Measurements from ENCODE around the gene CPSF7. TPM values are rescaled to one million over a fixed set of nuclear protein-coding genes. Genes with fewer than 3 reads are reported as not detected.

The CPSF7 gene
- total RNA-seq, 4 donors from 2014 or later: 43.6 to 65.1 (median 53.7) TPM

DNA sequence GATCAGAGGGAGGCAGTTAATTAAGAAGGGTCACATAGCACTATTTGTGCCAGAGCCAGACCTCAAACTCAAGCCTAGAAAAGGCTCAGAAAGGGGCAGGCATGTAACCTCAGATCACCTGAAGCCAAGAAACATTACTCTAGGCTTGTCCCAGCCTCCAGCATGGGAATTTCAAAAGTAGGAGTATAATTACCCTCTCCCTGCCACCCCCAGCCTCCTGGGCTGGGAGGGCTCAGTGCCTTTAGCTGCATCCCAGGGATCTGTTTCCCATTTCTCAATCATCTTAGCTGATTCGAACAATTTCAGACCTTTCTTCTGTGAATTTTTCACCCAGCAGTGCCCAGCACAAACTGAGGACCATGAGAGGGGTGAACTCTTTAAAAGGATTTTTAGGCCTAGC lies 45.7 kb upstream of the CPSF7 start:
- in situ Hi-C loops (cut with MboI; ENCODE audit: low pct_ligation_motif_present in 1 of 4, low pct_unique_long_range_greater_than_20kb in 1 of 4, low sequenced_read_pairs in 3 of 4) (loop anchor here in 3 of 4 donors (10.0 kb wide), 2 partner anchors 49 to 159 kb away; no protein-coding TSS in a partner anchor), intact Hi-C loops (cut with DNase I; ENCODE audit: low total_unique reads) (no loop called here)
- Histone ChIP-seq H3K9me3 (no peaks in the 10 kb centered on the region), H3K4me1 (peaks cover 5 to 34% (median 14%) of the 10 kb centered on the region in 4 donors), H3K4me3 (no peak overlapping the region), H3K27ac (no peak overlapping the region), H3K27me3 (no peaks in the 10 kb centered on the region), H3K36me3 (no peaks in the 10 kb centered on the region)
- no peak for DNase-seq
- TF ChIP-seq POLR2AphosphoS5 (IDR thresholded peaks at IDR 0.05) (no peak), EP300 (IDR thresholded peaks at IDR 0.05; ENCODE audit: low read depth) (no peak), POLR2A (IDR thresholded peaks at IDR 0.05) (no peak)
- TF ChIP-seq, protein P1, sequence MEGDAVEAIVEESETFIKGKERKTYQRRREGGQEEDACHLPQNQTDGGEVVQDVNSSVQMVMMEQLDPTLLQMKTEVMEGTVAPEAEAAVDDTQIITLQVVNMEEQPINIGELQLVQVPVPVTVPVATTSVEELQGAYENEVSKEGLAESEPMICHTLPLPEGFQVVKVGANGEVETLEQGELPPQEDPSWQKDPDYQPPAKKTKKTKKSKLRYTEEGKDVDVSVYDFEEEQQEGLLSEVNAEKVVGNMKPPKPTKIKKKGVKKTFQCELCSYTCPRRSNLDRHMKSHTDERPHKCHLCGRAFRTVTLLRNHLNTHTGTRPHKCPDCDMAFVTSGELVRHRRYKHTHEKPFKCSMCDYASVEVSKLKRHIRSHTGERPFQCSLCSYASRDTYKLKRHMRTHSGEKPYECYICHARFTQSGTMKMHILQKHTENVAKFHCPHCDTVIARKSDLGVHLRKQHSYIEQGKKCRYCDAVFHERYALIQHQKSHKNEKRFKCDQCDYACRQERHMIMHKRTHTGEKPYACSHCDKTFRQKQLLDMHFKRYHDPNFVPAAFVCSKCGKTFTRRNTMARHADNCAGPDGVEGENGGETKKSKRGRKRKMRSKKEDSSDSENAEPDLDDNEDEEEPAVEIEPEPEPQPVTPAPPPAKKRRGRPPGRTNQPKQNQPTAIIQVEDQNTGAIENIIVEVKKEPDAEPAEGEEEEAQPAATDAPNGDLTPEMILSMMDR (IDR thresholded peaks at IDR 0.05): no peak
- WGBS, 2 donors (ENCODE audit: low coverage in 1 of 2): 85 to 100% methylated on average over 1 of the region's 1 CpG

DNA sequence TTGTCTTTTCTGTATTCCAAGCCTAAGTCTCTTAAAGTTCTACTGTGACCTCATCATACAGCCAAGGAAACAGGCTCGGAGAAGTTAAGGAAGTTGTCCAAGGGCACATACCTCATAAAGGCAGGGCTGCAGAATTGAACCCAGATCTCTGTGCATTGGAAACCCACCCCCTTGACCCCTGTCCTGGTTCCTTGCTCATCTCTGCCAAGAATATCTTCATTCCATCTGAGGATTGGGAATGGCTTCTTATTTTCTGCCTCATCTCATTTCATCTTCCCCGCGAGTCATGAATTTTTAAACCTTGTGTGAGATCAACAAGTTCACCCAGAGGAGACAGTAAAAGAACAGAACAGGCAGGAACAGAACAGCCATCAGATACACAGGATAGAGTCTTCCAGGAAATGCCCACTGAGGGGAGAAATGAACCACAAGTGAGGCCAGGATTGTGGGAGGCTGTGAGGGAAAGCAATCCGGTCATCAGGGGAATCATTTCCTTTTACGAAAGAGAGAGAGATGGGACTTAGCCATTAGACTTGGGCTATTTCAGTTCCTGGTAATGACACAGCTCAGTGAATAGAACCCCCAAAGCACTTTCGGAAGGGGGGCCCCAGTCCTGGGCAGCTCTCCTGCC lies 44.4 kb upstream of the CPSF7 start:
- no peak for DNase-seq
- intact Hi-C loops (cut with DNase I; ENCODE audit: low total_unique reads): no loop called here
- 76 to 93% methylated on average over 3 to 6 of the region's 6 CpGs for WGBS, 2 donors (ENCODE audit: low coverage in 1 of 2)
- Histone ChIP-seq H3K27me3 (no peaks in the 10 kb centered on the region), H3K9me3 (no peaks in the 10 kb centered on the region), H3K4me3 (no peak overlapping the region), H3K4me1 (peaks cover 5 to 34% (median 14%) of the 10 kb centered on the region in 4 donors), H3K36me3 (no peaks in the 10 kb centered on the region), H3K27ac (peak overlapping the region in 2 of 4 donors; percentile 34 to 62)
- no peak for TF ChIP-seq EP300 (IDR thresholded peaks at IDR 0.05; ENCODE audit: low read depth)
- TF ChIP-seq, protein P1 (IDR thresholded peaks at IDR 0.05): no peak
- TF ChIP-seq POLR2AphosphoS5 (IDR thresholded peaks at IDR 0.05): no peak
- no peak for TF ChIP-seq POLR2A (IDR thresholded peaks at IDR 0.05)
- in situ Hi-C loops (cut with MboI; ENCODE audit: low pct_ligation_motif_present in 1 of 4, low pct_unique_long_range_greater_than_20kb in 1 of 4, low sequenced_read_pairs in 3 of 4): loop anchor here in 3 of 4 donors (10.0 kb wide), 2 partner anchors 51 to 161 kb away; no protein-coding TSS in a partner anchor

DNA sequence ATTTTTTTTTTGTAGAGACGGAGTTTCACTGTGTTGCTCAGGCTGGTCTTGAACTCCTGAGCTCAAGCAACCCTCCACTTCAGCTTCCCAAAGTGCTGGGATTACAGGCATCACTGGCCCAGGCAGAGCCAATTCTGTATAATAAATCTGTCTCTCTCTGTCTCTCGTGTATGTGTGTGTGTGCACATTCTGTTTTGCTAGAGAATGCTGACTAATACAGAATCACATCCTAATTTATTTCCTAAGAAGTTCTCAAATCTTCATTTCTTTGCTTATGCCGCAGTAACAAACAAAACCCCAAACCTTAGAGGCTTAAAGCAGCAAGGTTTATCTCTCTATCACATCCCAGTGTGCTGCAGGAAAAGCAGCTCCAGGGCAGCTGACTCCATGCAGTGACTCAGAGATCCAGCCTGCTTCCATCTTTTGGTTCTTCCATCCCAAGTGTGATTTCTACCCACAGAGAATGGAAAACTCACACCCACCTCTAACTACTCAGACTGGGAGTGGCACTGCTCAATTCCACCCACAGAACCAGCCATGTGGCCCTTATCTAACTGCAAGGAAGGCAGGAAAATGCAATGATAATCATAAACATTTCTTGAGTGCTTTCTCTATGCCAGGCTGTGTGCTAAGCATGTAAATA lies 43.7 kb upstream of the CPSF7 start:
- Histone ChIP-seq H3K4me1 (peaks cover 5 to 34% (median 14%) of the 10 kb centered on the region in 4 donors), H3K4me3 (no peak overlapping the region), H3K9me3 (no peaks in the 10 kb centered on the region), H3K27ac (peak overlapping the region; percentile 34 to 72 (median 64)), H3K36me3 (no peaks in the 10 kb centered on the region), H3K27me3 (no peaks in the 10 kb centered on the region)
- DNase-seq: no peak
- WGBS, 2 donors (ENCODE audit: low coverage in 1 of 2): 74 to 83% methylated on average over 2 to 3 of the region's 3 CpGs
- intact Hi-C loops (cut with DNase I; ENCODE audit: low total_unique reads) (no loop called here), in situ Hi-C loops (cut with MboI; ENCODE audit: low pct_ligation_motif_present in 1 of 4, low pct_unique_long_range_greater_than_20kb in 1 of 4, low sequenced_read_pairs in 3 of 4) (loop anchor here in 3 of 4 donors (10.0 kb wide), 2 partner anchors 51 to 161 kb away; no protein-coding TSS in a partner anchor)
- no peak for TF ChIP-seq EP300 (IDR thresholded peaks at IDR 0.05; ENCODE audit: low read depth)
- no peak for TF ChIP-seq POLR2AphosphoS5 (IDR thresholded peaks at IDR 0.05)
- TF ChIP-seq, protein P1 (IDR thresholded peaks at IDR 0.05): no peak
- TF ChIP-seq POLR2A (IDR thresholded peaks at IDR 0.05): no peak

DNA sequence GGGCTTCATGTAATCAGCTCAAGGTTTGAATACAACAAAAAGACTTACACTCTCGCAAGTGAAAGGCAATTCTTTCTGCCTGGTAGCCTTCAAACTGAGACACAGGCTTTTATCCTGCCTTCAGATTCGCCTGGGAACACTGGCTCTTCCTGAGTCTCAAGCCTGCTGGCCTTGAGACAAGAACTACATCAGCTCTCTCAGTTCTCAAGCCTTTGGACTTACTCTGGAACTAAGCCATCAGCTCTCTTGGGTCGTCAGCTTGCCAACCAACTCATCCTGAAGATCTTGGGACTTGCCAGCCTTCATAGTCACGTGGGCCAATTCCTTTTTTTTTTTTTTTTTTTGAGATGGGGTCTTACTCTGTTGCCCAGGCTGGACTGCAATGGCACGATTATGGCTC lies 43.1 kb upstream of the CPSF7 start:
- Histone ChIP-seq H3K4me1 (peaks cover 3 to 33% (median 14%) of the 10 kb centered on the region in 4 donors), H3K9me3 (no peaks in the 10 kb centered on the region), H3K27me3 (no peaks in the 10 kb centered on the region), H3K36me3 (no peaks in the 10 kb centered on the region), H3K27ac (peak overlapping the region; percentile 53 to 72 (median 64)), H3K4me3 (no peak overlapping the region)
- intact Hi-C loops (cut with DNase I; ENCODE audit: low total_unique reads) (no loop called here), in situ Hi-C loops (cut with MboI; ENCODE audit: low pct_ligation_motif_present in 1 of 4, low pct_unique_long_range_greater_than_20kb in 1 of 4, low sequenced_read_pairs in 3 of 4) (loop anchor here in 3 of 4 donors (10.0 kb wide), 2 partner anchors 52 to 162 kb away; no protein-coding TSS in a partner anchor)
- DNase-seq: no peak
- WGBS, 2 donors (ENCODE audit: low coverage in 1 of 2): 68% methylated on average over 5 of the region's 5 CpGs; no CpG with 5 or more reads in 1 of the 2 donors
- TF ChIP-seq, protein P1 (IDR thresholded peaks at IDR 0.05): no peak
- no peak for TF ChIP-seq EP300 (IDR thresholded peaks at IDR 0.05; ENCODE audit: low read depth)
- peak in 1 of 3 donors; percentile 14 for TF ChIP-seq POLR2AphosphoS5 (IDR thresholded peaks at IDR 0.05)
- no peak for TF ChIP-seq POLR2A (IDR thresholded peaks at IDR 0.05)

All from transverse colon (tissue), 4 donors.